Endodermal cell (in vitro differentiated cells): ENCODE measurements around the gene LRRC73. TPM values are rescaled to one million over a fixed set of nuclear protein-coding genes. Genes with fewer than 3 reads are reported as not detected.

Experiments
- DNase-seq: peaks from one replicate; pipeline ENCODE4 v3.0.0-alpha.2; 2017
- H3K27ac ChIP-seq: 2 replicates; pipeline ENCODE4 v1.5.1; 2013; ENCODE audit warnings: mild to moderate bottlenecking, low read depth, low read length, moderate library complexity
- H3K27me3 ChIP-seq: 2 replicates; pipeline ENCODE4 v1.6.1; 2013; ENCODE audit warnings: mild to moderate bottlenecking, low read length, moderate library complexity; ENCODE audit not compliant: insufficient read depth, control insufficient read depth, poor library complexity, severe bottlenecking
- H3K36me3 ChIP-seq: 2 replicates; pipeline ENCODE4 v1.7.0; 2013; ENCODE audit warnings: mild to moderate bottlenecking, low read length, moderate library complexity; ENCODE audit not compliant: control insufficient read depth, insufficient read depth
- H3K4me1 ChIP-seq: one replicate; pipeline ENCODE4 v1.7.0; 2013; ENCODE audit warnings: low read length; ENCODE audit not compliant: control insufficient read depth, insufficient read depth
- H3K4me3 ChIP-seq: 2 replicates; pipeline ENCODE4 v1.5.1; 2013; ENCODE audit warnings: mild to moderate bottlenecking, low read length, moderate library complexity
- H3K9ac ChIP-seq: 2 replicates; pipeline ENCODE4 v1.6.1; 2013; ENCODE audit warnings: mild to moderate bottlenecking, low read length, moderate library complexity; ENCODE audit not compliant: poor library complexity, severe bottlenecking; ENCODE audit errors: extremely low read depth
- H3K9me3 ChIP-seq: 2 replicates; pipeline ENCODE4 v1.6.1; 2013; ENCODE audit warnings: mild to moderate bottlenecking, low read length, moderate library complexity; ENCODE audit not compliant: control insufficient read depth
- H3K27ac Mint-ChIP-seq: 2 replicates; pipeline ENCODE4 v1.8.0; 2020; ENCODE audit warnings: mixed read lengths
- H3K27me3 Mint-ChIP-seq: 2 replicates; pipeline ENCODE4 v1.8.0; 2021; ENCODE audit warnings: mild to moderate bottlenecking, mixed read lengths; ENCODE audit not compliant: insufficient read depth
- H3K36me3 Mint-ChIP-seq: 2 replicates; pipeline ENCODE4 v1.8.0; 2020; ENCODE audit warnings: low read depth, mixed read lengths
- H3K4me1 Mint-ChIP-seq: 2 replicates; pipeline ENCODE4 v1.8.0; 2020; ENCODE audit warnings: mixed read lengths
- H3K4me3 Mint-ChIP-seq: 2 replicates; pipeline ENCODE4 v1.8.0; 2020; ENCODE audit warnings: mild to moderate bottlenecking, moderate library complexity, mixed read lengths
- H3K9me3 Mint-ChIP-seq: 2 replicates; pipeline ENCODE4 v1.8.0; 2020; ENCODE audit warnings: mild to moderate bottlenecking, mixed read lengths
- WGBS, 2 experiments: methylation state at CpG; one replicate each; pipeline versions ENCODE4 v1.1.5 to v1.1.7; 2013; ENCODE audit warnings: missing lambda C conversion rate in 2 of 2, mixed read lengths in 1 of 2; ENCODE audit not compliant: insufficient coverage in 1 of 2, insufficient read length in 1 of 2; 5-methylcytosine and 5-hydroxymethylcytosine counted together
- total RNA-seq, 2 donors: library from RNA; stranded (reverse); fragmentation: NEBNext Ultra II Directional in 1 of 2; extraction: Animal tissue kit (Norgen Biotek cat#: 25700) in 1 of 2; gene quantifications; 2 replicates in 1 of 2; 3 replicates in 1 of 2; pipeline ENCODE4 v1.2.1, GENCODE V29; 2021
- TF ChIP-seq, protein P1 (sequence below): fragments of 200-600 bp; sonication (generic); conservative IDR thresholded peaks from 2 replicates; pipeline ENCODE4 v1.5.0; 2021; ENCODE audit warnings: antibody characterized with exemption, mild to moderate bottlenecking

Gene LRRC73
- total RNA-seq, 2 donors from 2014 or later, result 0.46 to 0.64 TPM

DNA sequence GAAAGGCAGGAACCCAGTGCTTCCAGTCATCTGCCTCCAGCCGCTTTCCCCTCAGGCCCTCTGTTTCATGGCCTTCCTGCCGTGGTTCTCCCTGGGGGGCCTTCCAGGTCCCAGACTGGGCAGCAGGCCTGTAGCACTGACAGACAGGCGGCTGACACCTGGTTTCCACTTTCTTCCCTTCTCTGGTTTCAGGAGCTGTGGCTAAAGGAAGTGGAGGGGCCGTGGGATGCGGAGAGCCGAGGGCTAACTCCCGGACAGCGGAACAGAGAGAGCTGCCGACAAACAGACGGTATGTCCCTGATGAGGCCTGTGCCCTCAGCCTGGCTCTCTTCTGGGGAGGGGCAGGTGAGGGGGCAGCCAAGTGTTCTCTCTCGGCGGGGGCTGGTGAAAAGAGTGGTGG, 12.5 kb downstream of the LRRC73 start:
- H3K27ac Mint-ChIP-seq, result no peak overlapping the region
- no peak for DNase-seq
- peaks cover 45% of the 10 kb centered on the region for H3K36me3 Mint-ChIP-seq
- no peaks in the 10 kb centered on the region for H3K9me3 ChIP-seq
- H3K27me3 ChIP-seq, result no peaks in the 10 kb centered on the region
- H3K4me3 Mint-ChIP-seq, result no peak overlapping the region
- H3K9me3 Mint-ChIP-seq, result no peaks in the 10 kb centered on the region
- H3K27me3 Mint-ChIP-seq, result no peaks in the 10 kb centered on the region
- no peak overlapping the region for H3K4me3 ChIP-seq
- WGBS, 2 experiments, result 94 to 97% methylated on average over 6 to 12 of the region's 12 CpGs
- peaks cover 13% of the 10 kb centered on the region for H3K4me1 Mint-ChIP-seq
- H3K4me1 ChIP-seq, result no peaks in the 10 kb centered on the region
- TF ChIP-seq, protein P1, sequence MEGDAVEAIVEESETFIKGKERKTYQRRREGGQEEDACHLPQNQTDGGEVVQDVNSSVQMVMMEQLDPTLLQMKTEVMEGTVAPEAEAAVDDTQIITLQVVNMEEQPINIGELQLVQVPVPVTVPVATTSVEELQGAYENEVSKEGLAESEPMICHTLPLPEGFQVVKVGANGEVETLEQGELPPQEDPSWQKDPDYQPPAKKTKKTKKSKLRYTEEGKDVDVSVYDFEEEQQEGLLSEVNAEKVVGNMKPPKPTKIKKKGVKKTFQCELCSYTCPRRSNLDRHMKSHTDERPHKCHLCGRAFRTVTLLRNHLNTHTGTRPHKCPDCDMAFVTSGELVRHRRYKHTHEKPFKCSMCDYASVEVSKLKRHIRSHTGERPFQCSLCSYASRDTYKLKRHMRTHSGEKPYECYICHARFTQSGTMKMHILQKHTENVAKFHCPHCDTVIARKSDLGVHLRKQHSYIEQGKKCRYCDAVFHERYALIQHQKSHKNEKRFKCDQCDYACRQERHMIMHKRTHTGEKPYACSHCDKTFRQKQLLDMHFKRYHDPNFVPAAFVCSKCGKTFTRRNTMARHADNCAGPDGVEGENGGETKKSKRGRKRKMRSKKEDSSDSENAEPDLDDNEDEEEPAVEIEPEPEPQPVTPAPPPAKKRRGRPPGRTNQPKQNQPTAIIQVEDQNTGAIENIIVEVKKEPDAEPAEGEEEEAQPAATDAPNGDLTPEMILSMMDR, result no peak
- peaks cover 43% of the 10 kb centered on the region for H3K36me3 ChIP-seq
- no peak overlapping the region for H3K9ac ChIP-seq
- H3K27ac ChIP-seq, result no peak overlapping the region

DNA sequence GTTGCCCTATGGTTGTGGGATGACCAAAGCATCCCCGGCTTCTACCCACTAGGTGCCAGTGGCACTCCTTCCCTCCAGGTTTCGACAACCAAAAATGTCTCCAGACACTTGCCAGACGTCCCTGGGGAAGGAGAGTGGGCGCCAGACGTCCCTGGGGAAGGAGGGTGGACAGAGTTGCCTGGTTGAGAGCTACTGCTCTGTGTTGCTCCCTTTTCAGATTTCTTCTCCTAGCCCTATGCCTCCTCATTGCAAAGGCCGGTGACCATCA, 13.1 kb downstream of the LRRC73 start:
- H3K4me1 Mint-ChIP-seq, result peaks cover 17% of the 10 kb centered on the region
- Histone ChIP-seq H3K27ac (no peak overlapping the region), H3K27me3 (no peaks in the 10 kb centered on the region), H3K4me3 (no peak overlapping the region), H3K9me3 (no peaks in the 10 kb centered on the region), H3K9ac (no peak overlapping the region), H3K36me3 (peaks cover 38% of the 10 kb centered on the region), H3K4me1 (no peaks in the 10 kb centered on the region)
- no peak for DNase-seq
- H3K36me3 Mint-ChIP-seq, result peaks cover 39% of the 10 kb centered on the region
- no peak overlapping the region for H3K4me3 Mint-ChIP-seq
- TF ChIP-seq, protein P1, result no peak
- WGBS, 2 experiments, result 93 to 100% methylated on average over 3 to 6 of the region's 6 CpGs
- H3K27me3 Mint-ChIP-seq, result no peaks in the 10 kb centered on the region
- H3K9me3 Mint-ChIP-seq, result no peaks in the 10 kb centered on the region
- H3K27ac Mint-ChIP-seq, result no peak overlapping the region

DNA sequence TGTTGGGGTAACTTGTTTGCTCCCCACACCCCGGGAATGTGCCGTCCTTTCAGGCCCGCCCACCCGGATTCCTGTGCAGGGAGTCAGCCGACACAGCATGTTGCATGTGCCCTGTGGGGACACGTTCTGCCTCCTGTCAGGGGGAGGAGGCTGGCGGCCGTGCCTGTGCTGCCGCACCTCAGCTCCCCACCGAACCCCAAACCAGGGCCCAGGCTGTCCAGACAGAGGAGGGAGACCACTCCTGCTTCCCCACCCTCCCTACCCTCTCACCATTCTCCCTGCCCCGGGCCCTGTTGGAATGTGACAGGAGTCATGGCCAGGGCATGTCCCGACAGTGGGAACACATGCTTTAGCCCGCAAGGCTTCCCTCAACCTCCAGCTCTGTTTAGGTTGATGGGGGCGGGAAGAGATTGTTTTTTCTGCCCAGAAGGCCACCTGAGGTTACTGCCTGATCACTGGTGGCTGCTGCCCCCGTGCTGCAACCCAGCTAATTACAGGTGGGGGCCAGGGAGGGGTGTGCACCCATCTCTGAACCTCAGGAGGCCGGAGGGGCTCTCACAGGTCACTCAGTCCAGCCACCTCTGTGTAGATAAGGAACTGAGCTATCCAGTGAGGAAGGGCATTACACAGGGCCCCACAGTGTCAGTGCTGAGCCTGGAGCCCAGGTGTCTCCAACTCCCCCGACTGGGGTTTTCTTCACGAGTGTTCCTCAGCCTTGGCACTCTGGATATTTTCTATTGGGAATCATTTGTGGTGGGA, 13.6 kb downstream of the LRRC73 start:
- Mint-ChIP-seq H3K9me3 (no peaks in the 10 kb centered on the region), H3K4me3 (no peak overlapping the region), H3K27ac (peak overlapping the region; percentile 78), H3K27me3 (no peaks in the 10 kb centered on the region), H3K36me3 (peaks cover 34% of the 10 kb centered on the region), H3K4me1 (peaks cover 17% of the 10 kb centered on the region)
- 63 to 69% methylated on average over 6 to 18 of the region's 18 CpGs for WGBS, 2 experiments
- Histone ChIP-seq H3K27me3 (no peaks in the 10 kb centered on the region), H3K9ac (no peak overlapping the region), H3K27ac (no peak overlapping the region), H3K4me1 (no peaks in the 10 kb centered on the region), H3K9me3 (no peaks in the 10 kb centered on the region), H3K36me3 (peaks cover 38% of the 10 kb centered on the region), H3K4me3 (no peak overlapping the region)
- TF ChIP-seq, protein P1, result peak; percentile 76
- DNase-seq, result peak; percentile 85
